PFSK-1 (cell line): Measurements from ENCODE around the gene TBC1D24.

Source experiments
- FOXP2 ChIP-seq: optimal IDR thresholded peaks from 2 replicates; pipeline ENCODE3; 2011; ENCODE audit warnings: borderline replicate concordance, control low read depth, inconsistent platforms; ENCODE audit not compliant: insufficient read depth; ENCODE audit errors: extremely low read length, extremely low read depth
- TAF1 ChIP-seq: IDR thresholded peaks from 2 replicates; pipeline ENCODE4 v1.6.1; 2012; ENCODE audit warnings: low read length, control low read depth, borderline replicate concordance; ENCODE audit not compliant: insufficient read depth

DNA sequence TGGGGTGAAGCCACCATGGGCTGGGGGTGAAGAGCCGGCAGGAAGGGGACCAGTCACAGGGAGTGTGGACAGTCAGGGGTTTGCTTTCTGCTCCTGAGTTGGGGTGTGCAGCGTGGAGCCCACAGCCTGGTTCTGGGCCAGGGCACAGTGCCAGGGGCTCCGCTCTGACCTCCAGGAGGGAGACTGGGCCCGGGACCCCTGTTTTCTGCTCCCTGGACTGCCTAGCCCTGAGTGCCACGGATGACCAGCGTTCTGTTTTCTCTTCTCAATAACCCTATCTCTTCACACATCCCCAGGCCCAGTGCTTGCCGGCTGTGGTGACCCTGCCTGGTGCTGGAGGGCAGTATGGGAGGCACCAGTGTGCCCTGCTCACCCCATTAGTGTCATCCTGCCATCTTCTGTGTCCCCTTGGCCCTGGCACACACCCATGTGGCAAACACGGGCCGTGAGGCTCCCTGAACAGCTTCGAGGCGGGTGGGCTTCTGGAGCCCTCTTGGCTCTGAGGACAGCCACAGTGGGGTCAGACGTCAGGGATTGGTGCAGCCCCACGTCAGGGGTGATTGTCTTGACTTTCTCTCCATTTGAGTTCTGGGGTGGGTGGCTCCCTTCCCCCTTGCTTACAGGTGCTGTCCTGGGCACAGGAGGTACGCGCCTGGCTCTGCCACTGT is 55.2 kb downstream of the TBC1D24 start:
- TF ChIP-seq FOXP2, result no peak
- no peak for TF ChIP-seq TAF1
